Epithelial cell of proximal tubule (primary cell): ENCODE data around the gene SIM1. TPM values are rescaled to one million over a fixed set of nuclear protein-coding genes. Genes with fewer than 3 reads are reported as not detected.

Experiments used
- DNase-seq: peaks from one replicate; pipeline ENCODE4 v3.0.0-alpha.2; 2011; ENCODE audit warnings: low read depth
- H3K4me3 ChIP-seq: 2 replicates; pipeline ENCODE4 v1.5.1; 2011; ENCODE audit warnings: low read depth, mild to moderate bottlenecking, low read length
- total RNA-seq: library from RNA; depleted of rRNA; stranded (reverse); fragments of >200 nt; gene quantifications from 2 replicates; pipeline ENCODE4 v1.2.3, GENCODE V29; 2015
- TF ChIP-seq, protein P1 (sequence below): conservative IDR thresholded peaks from 2 replicates; pipeline ENCODE4 v1.5.1; 2012; ENCODE audit warnings: low read depth, mild to moderate bottlenecking, low read length

Gene SIM1
- total RNA-seq, 1 donor from 2014 or later, result 9.5 TPM

DNA sequence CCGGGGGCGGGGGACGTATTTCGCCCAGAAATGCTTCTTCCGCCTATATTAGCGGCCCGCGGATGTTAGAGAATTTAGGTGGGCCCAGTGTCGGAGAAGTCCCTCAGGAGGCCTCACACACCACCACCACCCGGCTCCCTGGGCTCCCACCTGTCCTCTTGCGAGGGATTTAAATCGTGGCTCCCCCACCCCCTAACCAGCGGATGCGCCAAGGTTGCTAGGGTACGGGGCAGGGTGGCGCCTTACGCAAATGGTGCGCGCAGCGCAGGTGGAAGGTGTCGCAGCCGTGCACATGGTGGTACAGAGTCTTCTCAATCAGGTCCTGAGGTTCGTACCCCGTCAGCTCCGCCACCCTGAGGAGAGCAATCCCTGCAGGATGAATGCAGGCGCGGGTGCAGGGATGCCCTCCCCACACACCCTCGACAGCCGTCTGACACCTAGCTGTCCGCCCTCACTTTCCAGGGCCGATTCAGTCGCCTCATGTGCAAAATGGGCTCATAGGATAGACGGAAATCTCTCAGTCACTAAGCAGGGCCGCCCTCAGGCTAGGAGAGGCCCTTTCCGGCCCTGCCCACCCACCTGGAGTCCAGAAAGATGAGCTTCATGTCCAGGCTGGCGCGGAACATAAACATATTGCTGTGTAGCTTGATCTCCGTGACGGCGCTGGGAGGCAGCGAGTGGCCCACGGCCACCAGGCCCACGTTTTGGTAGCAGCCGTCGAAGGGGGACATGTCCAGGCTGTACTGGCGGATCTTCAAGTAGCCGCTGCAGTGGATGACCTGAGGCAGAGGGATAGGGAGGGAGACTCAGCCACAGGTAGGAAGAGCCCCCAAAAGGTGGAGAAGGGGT, 16.6 kb downstream of the SIM1 start:
- no peak for DNase-seq
- no peak overlapping the region for H3K4me3 ChIP-seq
- TF ChIP-seq, protein P1, sequence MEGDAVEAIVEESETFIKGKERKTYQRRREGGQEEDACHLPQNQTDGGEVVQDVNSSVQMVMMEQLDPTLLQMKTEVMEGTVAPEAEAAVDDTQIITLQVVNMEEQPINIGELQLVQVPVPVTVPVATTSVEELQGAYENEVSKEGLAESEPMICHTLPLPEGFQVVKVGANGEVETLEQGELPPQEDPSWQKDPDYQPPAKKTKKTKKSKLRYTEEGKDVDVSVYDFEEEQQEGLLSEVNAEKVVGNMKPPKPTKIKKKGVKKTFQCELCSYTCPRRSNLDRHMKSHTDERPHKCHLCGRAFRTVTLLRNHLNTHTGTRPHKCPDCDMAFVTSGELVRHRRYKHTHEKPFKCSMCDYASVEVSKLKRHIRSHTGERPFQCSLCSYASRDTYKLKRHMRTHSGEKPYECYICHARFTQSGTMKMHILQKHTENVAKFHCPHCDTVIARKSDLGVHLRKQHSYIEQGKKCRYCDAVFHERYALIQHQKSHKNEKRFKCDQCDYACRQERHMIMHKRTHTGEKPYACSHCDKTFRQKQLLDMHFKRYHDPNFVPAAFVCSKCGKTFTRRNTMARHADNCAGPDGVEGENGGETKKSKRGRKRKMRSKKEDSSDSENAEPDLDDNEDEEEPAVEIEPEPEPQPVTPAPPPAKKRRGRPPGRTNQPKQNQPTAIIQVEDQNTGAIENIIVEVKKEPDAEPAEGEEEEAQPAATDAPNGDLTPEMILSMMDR, result no peak

DNA sequence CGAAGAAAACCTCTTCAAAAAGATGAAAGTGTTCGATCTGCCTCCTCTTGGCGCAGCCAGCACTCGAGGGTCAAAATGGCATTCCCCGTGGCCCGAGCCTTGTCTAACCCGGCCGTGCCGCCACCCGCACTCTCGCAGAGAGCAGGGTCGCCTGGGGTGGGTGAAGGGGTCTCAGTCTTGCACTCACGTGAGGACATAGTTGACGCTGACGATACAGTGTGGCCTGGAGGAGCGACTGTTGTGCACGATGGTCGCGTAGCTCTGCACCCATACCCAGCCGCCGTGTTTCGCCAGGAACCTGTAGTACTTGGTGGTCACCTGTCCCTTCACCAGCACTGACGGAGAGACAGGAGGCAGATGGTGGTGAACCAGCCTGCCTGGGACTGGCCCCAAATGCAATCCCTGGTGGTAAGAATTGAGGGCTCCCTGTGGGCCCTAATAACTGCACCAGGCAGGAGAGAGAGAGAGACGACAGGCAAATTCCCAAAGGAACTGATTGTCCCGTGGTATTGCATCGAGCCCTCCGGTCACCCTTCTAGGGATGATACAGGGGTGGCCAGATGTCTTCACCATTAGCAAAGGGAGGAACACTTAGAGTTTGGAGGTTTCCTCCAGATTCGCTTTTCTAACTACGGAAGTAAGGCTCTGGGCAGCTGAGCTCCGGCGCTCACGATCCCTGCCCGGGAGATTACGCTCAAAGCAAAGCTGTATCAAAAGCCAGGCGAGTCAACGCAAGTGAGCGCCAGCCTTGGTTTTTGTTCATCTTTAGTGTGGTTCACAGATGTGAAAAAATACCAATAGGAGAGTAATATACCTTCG, 17.4 kb downstream of the SIM1 start:
- TF ChIP-seq, protein P1, result no peak
- peak overlapping the region; percentile 3 for H3K4me3 ChIP-seq
- no peak for DNase-seq

DNA sequence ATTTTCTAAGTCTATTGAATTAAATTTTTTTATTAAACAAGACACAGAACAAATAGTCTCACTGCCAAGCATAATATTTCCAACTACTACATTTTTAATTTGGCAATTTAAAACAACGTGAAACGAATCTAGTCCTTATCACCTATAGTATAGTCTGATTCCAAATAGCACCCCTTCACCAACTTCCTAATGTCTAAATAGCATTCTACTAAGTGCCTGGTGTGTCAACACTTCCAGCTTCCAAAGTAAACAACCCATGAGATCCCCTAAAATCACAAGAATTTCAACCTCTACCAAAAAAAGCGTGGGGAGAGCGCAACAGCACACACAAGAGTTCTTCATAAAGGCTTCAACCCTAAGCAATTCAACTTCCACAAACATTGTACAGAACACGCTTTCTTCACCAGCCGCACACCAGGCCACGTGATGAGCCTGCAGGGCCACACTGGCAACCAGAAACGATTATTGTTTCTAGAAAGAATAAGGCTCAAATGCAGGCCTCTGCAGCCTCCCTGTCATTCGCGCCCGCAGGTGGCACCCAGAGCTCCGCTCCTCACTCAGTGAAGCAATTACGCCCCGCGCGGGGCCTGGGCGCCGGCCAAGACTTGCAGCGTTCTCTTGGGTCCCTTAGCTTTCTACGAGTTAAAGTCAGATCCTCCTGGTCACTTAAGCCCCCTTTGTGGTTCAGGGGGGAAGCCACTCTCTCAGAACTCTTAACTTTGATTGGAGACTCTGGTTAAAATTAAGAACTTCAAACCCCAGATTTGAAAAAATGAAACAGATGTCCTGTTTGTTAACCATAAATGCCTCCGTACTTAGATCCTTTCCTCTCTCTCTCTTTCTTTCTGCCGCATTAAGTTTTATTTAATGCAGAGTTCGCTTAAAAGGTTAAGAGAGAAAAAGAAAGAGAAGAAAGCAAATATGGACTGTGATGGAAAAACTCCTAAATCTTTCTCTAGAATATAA, 18.3 kb downstream of the SIM1 start:
- DNase-seq, result no peak
- TF ChIP-seq, protein P1, result peak; percentile 10
- peak overlapping the region; percentile 3 for H3K4me3 ChIP-seq

DNA sequence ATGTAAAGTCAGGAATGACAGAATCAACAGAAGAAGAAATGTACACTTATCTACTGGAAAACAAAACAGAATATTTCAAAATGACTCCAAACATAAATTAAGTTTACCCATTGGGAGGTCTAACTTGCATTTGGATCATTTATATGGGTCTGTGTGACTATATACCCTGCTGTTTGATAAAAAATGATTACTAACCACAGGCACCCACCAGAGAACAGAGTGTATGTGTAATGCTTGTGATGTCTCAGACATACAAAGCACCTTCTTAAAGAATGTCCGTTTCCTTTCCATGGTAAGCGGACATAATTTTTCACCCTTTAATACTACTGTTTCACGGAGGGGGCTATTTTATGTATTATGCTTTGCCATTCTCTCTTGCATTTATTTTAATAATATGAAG, 19.2 kb downstream of the SIM1 start:
- no peak overlapping the region for H3K4me3 ChIP-seq
- TF ChIP-seq, protein P1, result no peak

DNA sequence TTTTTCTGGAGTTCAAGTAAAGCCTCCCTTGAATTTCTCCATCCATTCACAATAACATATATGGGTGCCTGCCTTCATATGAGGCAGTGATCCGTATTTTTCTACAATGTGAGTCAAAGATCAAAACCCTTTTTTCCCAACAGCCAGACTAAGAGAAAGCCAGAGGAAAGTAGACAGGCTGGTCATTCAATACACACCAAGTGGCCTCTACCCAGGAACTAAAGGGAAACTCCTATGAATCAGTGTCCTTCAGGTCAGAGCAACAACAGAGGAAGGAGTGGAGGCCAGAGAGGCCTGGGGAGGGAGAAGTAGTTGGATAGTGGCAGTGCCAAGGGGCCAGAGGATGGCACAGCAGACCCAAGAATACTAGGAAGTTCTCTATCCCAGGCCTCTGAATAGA, 23.8 kb downstream of the SIM1 start:
- no peak for DNase-seq
- TF ChIP-seq, protein P1, result no peak

More for the DNA sequence above, 19.2 kb downstream of the SIM1 start:
- DNase-seq, result no peak

DNA sequence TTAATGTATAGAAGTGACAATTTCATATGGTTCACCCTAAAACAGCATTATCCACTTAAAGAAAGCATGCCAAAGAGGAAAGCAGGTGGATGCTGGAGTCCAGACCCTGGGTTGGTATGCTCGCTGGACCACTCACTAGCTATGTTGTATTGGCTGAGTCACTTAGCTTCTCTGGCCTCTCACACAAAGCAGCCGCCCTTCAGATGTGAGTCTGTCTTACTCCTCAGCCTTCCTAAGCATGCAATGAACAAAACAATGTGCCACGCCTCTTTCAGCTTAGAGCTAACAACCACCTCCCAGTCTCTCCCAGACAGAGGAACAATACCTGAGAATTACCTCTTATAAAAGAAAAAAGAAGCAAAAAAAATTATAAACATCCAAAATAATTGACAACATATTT, 29.4 kb downstream of the SIM1 start:
- no peak for DNase-seq

More for the DNA sequence above, 23.8 kb downstream of the SIM1 start:
- H3K4me3 ChIP-seq, result no peak overlapping the region

More for the DNA sequence above, 29.4 kb downstream of the SIM1 start:
- no peak overlapping the region for H3K4me3 ChIP-seq
- TF ChIP-seq, protein P1, result no peak
